HG03097 (cell line): ENCODE data around the gene POU3F3.

Experiments
- ATAC-seq: cut with Tn5 transposase; IDR thresholded peaks from one replicate; pipeline ENCODE4 v1.9.1; 2021; ENCODE audit not compliant: unreplicated experiment, low FRiP score

POU3F3 gene

GRCh38 chr2:104846786-104847585 is 6.9 kb upstream of the POU3F3 start:
- ATAC-seq, result no peak

- no peak for ATAC-seq
Observed at GRCh38 chr2:104847586-104848160, 6.2 kb upstream of the POU3F3 start.

GRCh38 chr2:104848526-104848925 is 5.4 kb upstream of the POU3F3 start:
- ATAC-seq, result no peak

- no peak for ATAC-seq
Observed at GRCh38 chr2:104849101-104849500, 4.8 kb upstream of the POU3F3 start.

- ATAC-seq, result no peak
Observed at GRCh38 chr2:104849618-104850141, 4.2 kb upstream of the POU3F3 start.

- no peak for ATAC-seq
Observed at GRCh38 chr2:104850361-104851290, 3.3 kb upstream of the POU3F3 start.

GRCh38 chr2:104851291-104852089 is 2.4 kb upstream of the POU3F3 start:
- ATAC-seq, result no peak

GRCh38 chr2:104852090-104852666 is 1.7 kb upstream of the POU3F3 start:
- no peak for ATAC-seq

GRCh38 chr2:104854498-104855220 is 744 bp downstream of the POU3F3 start:
- no peak for ATAC-seq

- no peak for ATAC-seq
Observed at GRCh38 chr2:104855221-104856085, 1.5 kb downstream of the POU3F3 start.

GRCh38 chr2:104856086-104856972 is 2.4 kb downstream of the POU3F3 start:
- ATAC-seq, result no peak

GRCh38 chr2:104856973-104857261 is 3.0 kb downstream of the POU3F3 start:
- ATAC-seq, result no peak

GRCh38 chr2:104857262-104858005 is 3.5 kb downstream of the POU3F3 start:
- ATAC-seq, result no peak

GRCh38 chr2:104858006-104858978 is 4.4 kb downstream of the POU3F3 start:
- ATAC-seq, result no peak

GRCh38 chr2:104859291-104859765 is 5.4 kb downstream of the POU3F3 start:
- ATAC-seq, result no peak
